Measurements from ENCODE around the gene PLK2.

PLK2 gene

DNA sequence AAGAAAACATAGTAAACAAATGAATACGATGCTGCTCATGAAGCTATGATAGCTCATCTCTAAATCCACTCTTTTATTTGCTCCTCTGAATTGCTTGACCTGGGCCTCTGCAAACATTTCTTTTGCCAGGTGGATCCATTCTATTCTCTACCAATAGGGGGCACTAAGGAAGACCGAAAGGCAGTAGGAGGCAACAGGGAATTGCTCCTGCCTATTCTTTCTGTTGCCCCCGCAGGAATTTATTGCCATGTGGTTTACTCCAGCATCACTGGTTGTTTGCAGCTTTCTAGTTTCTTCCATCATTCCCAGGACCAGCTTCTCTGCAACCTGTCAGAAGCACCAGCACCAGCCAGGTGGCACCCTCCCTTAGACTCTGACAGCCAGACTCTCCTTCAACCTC, 36.6 kb upstream of the PLK2 start:
- Histone ChIP-seq H3K79me2 (ENCODE audit: low read length) (no peaks in the 10 kb centered on the region), H3K4me3 (ENCODE audit: low read length) (no peak overlapping the region), H4K20me1 (ENCODE audit: insufficient read depth, low read length) (no peaks in the 10 kb centered on the region), H3K9ac (ENCODE audit: low read length) (no peak overlapping the region), H2AFZ (ENCODE audit: low read depth, low read length) (no peak overlapping the region), H3K4me2 (ENCODE audit: low read length) (no peak overlapping the region), H3K4me1 (ENCODE audit: low read length) (peaks cover 8% of the 10 kb centered on the region), H3K9me3 (ENCODE audit: insufficient read depth, low read length) (no peaks in the 10 kb centered on the region), H3K27me3 (ENCODE audit: low read depth, low read length) (no peaks in the 10 kb centered on the region), H3K36me3 (replicated peaks; ENCODE audit: low read depth, low read length) (no peaks in the 10 kb centered on the region), H3K27ac (ENCODE audit: low read length) (no peak overlapping the region)
- TF ChIP-seq EZH2phosphoT487 (IDR thresholded peaks at IDR 0.05; ENCODE audit: low read depth), result no peak
- TF ChIP-seq, protein P1, sequence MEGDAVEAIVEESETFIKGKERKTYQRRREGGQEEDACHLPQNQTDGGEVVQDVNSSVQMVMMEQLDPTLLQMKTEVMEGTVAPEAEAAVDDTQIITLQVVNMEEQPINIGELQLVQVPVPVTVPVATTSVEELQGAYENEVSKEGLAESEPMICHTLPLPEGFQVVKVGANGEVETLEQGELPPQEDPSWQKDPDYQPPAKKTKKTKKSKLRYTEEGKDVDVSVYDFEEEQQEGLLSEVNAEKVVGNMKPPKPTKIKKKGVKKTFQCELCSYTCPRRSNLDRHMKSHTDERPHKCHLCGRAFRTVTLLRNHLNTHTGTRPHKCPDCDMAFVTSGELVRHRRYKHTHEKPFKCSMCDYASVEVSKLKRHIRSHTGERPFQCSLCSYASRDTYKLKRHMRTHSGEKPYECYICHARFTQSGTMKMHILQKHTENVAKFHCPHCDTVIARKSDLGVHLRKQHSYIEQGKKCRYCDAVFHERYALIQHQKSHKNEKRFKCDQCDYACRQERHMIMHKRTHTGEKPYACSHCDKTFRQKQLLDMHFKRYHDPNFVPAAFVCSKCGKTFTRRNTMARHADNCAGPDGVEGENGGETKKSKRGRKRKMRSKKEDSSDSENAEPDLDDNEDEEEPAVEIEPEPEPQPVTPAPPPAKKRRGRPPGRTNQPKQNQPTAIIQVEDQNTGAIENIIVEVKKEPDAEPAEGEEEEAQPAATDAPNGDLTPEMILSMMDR (IDR thresholded peaks at IDR 0.05; ENCODE audit: low read depth, low read length), result peak; percentile 45; the same call in 1 of the 2 replicates

GRCh38 chr5:58493141-58493540, 33.3 kb upstream of the PLK2 start:
- H3K27me3 ChIP-seq (ENCODE audit: low read depth, low read length), result no peaks in the 10 kb centered on the region
- no peak overlapping the region for H3K27ac ChIP-seq (ENCODE audit: low read length)
- H3K4me2 ChIP-seq (ENCODE audit: low read length), result no peak overlapping the region
- H3K4me1 ChIP-seq (ENCODE audit: low read length), result peaks cover 26% of the 10 kb centered on the region
- H2AFZ ChIP-seq (ENCODE audit: low read depth, low read length), result no peak overlapping the region
- H4K20me1 ChIP-seq (ENCODE audit: insufficient read depth, low read length), result no peaks in the 10 kb centered on the region
- no peaks in the 10 kb centered on the region for H3K79me2 ChIP-seq (ENCODE audit: low read length)
- no peaks in the 10 kb centered on the region for H3K36me3 ChIP-seq (replicated peaks; ENCODE audit: low read depth, low read length)
- H3K9ac ChIP-seq (ENCODE audit: low read length), result no peak overlapping the region
- no peak overlapping the region for H3K4me3 ChIP-seq (ENCODE audit: low read length)
- no peak for TF ChIP-seq EZH2phosphoT487 (IDR thresholded peaks at IDR 0.05; ENCODE audit: low read depth)
- TF ChIP-seq, protein P1 (IDR thresholded peaks at IDR 0.05; ENCODE audit: low read depth, low read length), result no peak
- H3K9me3 ChIP-seq (ENCODE audit: insufficient read depth, low read length), result no peaks in the 10 kb centered on the region

DNA sequence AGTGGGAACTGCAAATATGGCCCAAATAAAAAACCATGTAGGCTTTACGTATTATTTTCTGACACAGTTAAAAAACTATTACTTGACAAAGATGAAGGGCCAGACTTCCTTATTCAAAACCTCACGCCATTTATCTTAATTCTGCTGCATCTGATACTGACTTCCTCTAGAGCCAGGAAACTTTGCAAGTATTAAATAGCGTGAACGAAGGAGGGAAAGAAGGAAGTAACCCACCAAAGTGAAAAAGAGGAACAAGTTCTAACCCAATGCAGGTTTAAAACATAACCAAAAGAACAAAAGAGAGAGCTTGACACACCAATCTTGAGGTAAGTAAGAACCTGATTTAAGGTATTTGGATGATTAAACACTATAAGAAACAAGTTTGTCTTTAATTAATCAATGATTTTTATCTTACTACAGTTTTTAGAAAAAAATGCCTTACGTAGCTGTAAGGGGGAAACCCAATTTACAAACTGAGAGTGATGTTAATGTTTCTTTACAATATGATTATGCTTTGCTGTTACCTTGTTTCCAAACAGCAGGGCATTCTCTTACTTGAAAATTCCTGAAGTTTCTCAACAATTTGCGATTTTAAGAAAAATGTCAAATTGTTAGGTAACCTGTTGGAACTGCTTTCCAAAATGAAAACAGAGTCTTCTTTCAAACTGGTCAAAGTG, 31.5 kb upstream of the PLK2 start, which contains the start of gene GAPT:
Gene GAPT, plus strand, starts transcription at position 220 of the 677 bp plus-strand sequence. CDS start 3,102 bp downstream, outside the sequence.
- Histone ChIP-seq H3K4me3 (ENCODE audit: low read length) (peak within 1 kb of the TSS; percentile 45), H3K27me3 (ENCODE audit: low read depth, low read length) (no peaks in the 10 kb centered on the region), H3K79me2 (ENCODE audit: low read length) (no peaks in the 10 kb centered on the region), H3K4me1 (ENCODE audit: low read length) (peaks cover 29% of the 10 kb centered on the region), H3K27ac (ENCODE audit: low read length) (peak within 1 kb of the TSS; percentile 47), H3K9ac (ENCODE audit: low read length) (peak within 1 kb of the TSS; percentile 32; the same call in 1 of the 2 replicates), H3K36me3 (replicated peaks; ENCODE audit: low read depth, low read length) (no peaks in the 10 kb centered on the region), H2AFZ (ENCODE audit: low read depth, low read length) (peak within 1 kb of the TSS; percentile 29; the same call in 1 of the 2 replicates), H3K9me3 (ENCODE audit: insufficient read depth, low read length) (no peaks in the 10 kb centered on the region), H4K20me1 (ENCODE audit: insufficient read depth, low read length) (no peaks in the 10 kb centered on the region), H3K4me2 (ENCODE audit: low read length) (peak within 1 kb of the TSS; percentile 47)
- no peak for TF ChIP-seq EZH2phosphoT487 (IDR thresholded peaks at IDR 0.05; ENCODE audit: low read depth)
- TF ChIP-seq, protein P1 (IDR thresholded peaks at IDR 0.05; ENCODE audit: low read depth, low read length), result no peak

DNA sequence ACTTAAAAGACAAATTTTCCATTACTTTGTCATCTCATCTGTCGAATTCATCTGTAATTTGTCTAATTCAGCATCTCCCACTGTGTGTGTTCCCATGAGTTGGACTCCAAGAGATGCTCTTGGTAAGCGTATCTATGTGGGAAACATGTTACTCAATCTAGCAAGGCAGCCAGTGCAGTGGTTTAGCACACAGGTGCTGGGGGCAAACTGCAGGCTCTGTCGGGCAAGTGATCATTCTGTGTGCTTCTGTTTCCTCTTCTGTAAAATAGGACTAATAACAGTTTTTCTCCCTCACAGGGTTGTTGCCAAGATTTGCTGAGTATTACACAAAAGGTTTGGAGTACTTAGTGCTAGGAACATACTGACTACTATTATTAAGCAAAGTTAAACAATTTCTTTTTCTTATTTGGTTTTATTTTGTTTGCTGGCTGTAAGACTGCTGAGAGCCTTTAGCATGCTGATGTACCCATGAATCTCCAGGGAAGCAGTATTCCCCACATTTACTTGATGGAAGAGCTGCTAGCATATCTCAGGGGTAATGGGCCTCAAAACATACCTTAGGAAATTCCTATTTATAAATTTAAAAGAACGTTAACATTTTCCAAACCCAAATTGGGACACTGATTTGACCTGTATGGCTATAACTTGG, 30.6 kb upstream of the PLK2 start:
- no peak overlapping the region for H2AFZ ChIP-seq (ENCODE audit: low read depth, low read length)

More for the DNA sequence above, 30.6 kb upstream of the PLK2 start:
- TF ChIP-seq, protein P1 (IDR thresholded peaks at IDR 0.05; ENCODE audit: low read depth, low read length), result no peak
- TF ChIP-seq EZH2phosphoT487 (IDR thresholded peaks at IDR 0.05; ENCODE audit: low read depth), result no peak
- peaks cover 32% of the 10 kb centered on the region for H3K4me1 ChIP-seq (ENCODE audit: low read length)
- H3K4me2 ChIP-seq (ENCODE audit: low read length), result peak overlapping the region; percentile 47
- no peaks in the 10 kb centered on the region for H3K79me2 ChIP-seq (ENCODE audit: low read length)
- H3K27ac ChIP-seq (ENCODE audit: low read length), result no peak overlapping the region
- H3K36me3 ChIP-seq (replicated peaks; ENCODE audit: low read depth, low read length), result no peaks in the 10 kb centered on the region
- no peaks in the 10 kb centered on the region for H3K27me3 ChIP-seq (ENCODE audit: low read depth, low read length)
- H3K9me3 ChIP-seq (ENCODE audit: insufficient read depth, low read length), result no peaks in the 10 kb centered on the region
- no peaks in the 10 kb centered on the region for H4K20me1 ChIP-seq (ENCODE audit: insufficient read depth, low read length)
- H3K9ac ChIP-seq (ENCODE audit: low read length), result no peak overlapping the region
- H3K4me3 ChIP-seq (ENCODE audit: low read length), result no peak overlapping the region
